Esophagus mucosa (tissue), 1 donor: ENCODE data around the gene TMEM14A. TPM values are rescaled to one million over a fixed set of nuclear protein-coding genes. Genes with fewer than 3 reads are reported as not detected.
"Not testable (repeated sequence)": the region's sequence is repeated elsewhere in the genome, so short reads cannot be mapped to it uniquely, and the experiment has no call there.

Experiments
- ATAC-seq: fragments of 200-7000 bp; cut with Tn5 transposase; one replicate; pipeline ENCODE4 v1.9.1; 2020
- total RNA-seq: library from RNA; stranded (reverse); gene quantifications from one replicate; pipeline ENCODE4 v1.2.4, GENCODE V29; 2023
- donor health status: DM: yes; HTN: yes; CAD: no.

The TMEM14A gene
- total RNA-seq, 1 donor from 2014 or later: 40.6 TPM

GRCh38 chr6:52661551-52661950 lies 9.4 kb upstream of the TMEM14A start:
- no peak for ATAC-seq

GRCh38 chr6:52662031-52662430 lies 8.9 kb upstream of the TMEM14A start:
- ATAC-seq: no peak

- ATAC-seq: peak; percentile 69
These were observed 7.6 kb upstream of the TMEM14A start for GRCh38 chr6:52663120-52663935.

GRCh38 chr6:52663936-52664185 lies 7.1 kb upstream of the TMEM14A start:
- ATAC-seq: no peak

- peak; percentile 98 for ATAC-seq
These were observed 6.5 kb upstream of the TMEM14A start for GRCh38 chr6:52664186-52664990.

- ATAC-seq: no peak
These were observed 5.8 kb upstream of the TMEM14A start for GRCh38 chr6:52664991-52665686.

- ATAC-seq: no peak
These were observed 4.8 kb upstream of the TMEM14A start for GRCh38 chr6:52666071-52666470.

GRCh38 chr6:52666523-52666922 lies 4.4 kb upstream of the TMEM14A start:
- ATAC-seq: no peak

GRCh38 chr6:52667572-52667971 lies 3.3 kb upstream of the TMEM14A start:
- no peak for ATAC-seq

GRCh38 chr6:52671676-52672075 lies 763 bp downstream of the TMEM14A start:
- no peak for ATAC-seq

GRCh38 chr6:52672412-52673025 lies 1.6 kb downstream of the TMEM14A start:
- ATAC-seq: peak; percentile 75

- ATAC-seq: no peak
These were observed 3.8 kb downstream of the TMEM14A start for GRCh38 chr6:52674666-52675065.

- no peak for ATAC-seq
These were observed 4.5 kb downstream of the TMEM14A start for GRCh38 chr6:52675372-52675771.

GRCh38 chr6:52676631-52677030 lies 5.7 kb downstream of the TMEM14A start:
- not testable (repeated sequence) for ATAC-seq

GRCh38 chr6:52681416-52681815 lies 10.5 kb downstream of the TMEM14A start:
- ATAC-seq: no peak

GRCh38 chr6:52686878-52687699 lies 16.2 kb downstream of the TMEM14A start:
- ATAC-seq: no peak

- no peak for ATAC-seq
These were observed 18.9 kb downstream of the TMEM14A start for GRCh38 chr6:52689857-52690256.

- ATAC-seq: peak; percentile 76
These were observed 20.8 kb downstream of the TMEM14A start for GRCh38 chr6:52691718-52692117.

- no peak for ATAC-seq
These were observed 22.9 kb downstream of the TMEM14A start for GRCh38 chr6:52693773-52694172.

GRCh38 chr6:52694404-52694803 lies 23.5 kb downstream of the TMEM14A start:
- no peak for ATAC-seq

- ATAC-seq: no peak
These were observed 25.5 kb downstream of the TMEM14A start for GRCh38 chr6:52696418-52696817.

- peak; percentile 86 for ATAC-seq
These were observed 27.0 kb downstream of the TMEM14A start for GRCh38 chr6:52697903-52698302.
